T-helper 9 cell (primary cell): ENCODE measurements around the gene TGM4.
A peak's percentile ranks its signal among the peaks of the same experiment; 100 is the strongest.

Experiments
- DNase-seq: peaks from one replicate; pipeline ENCODE4 v3.0.0-alpha.2; 2020

The TGM4 gene

DNA sequence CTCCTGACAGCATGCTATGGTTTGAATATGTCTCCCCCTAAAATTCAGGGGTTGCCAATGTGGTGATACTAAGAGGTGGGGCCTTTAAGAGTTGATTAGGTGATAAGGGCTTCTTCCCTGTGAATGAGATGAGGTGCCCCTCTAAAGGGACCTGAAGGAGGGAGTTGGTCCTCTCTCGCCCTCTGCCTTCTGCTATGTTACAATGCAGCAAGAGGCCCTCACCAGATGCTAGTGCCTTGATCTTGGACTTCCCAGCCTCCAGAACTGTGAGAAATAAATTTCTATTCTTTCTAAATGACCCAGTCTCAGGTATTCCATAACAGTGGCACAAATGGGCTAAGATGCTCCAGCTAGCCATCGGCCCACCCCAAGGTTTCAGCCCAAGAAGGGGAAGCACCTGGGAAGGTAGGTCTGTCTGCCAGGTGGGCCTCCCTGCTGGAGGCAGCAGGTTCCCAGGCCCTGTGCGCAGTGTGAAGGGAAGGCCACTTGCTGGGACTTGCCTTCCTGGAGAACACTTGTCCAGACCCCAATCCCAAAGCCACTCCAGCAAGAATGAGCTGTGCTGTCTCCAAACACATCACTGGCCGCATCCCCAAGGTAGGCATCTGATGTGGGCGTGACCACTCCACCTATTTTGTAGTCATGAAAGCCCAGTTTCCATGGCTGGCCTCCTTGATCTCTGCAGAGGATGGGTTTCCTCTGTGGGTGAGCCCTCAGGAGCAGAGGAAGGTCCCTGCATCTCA lies 9.0 kb downstream of the TGM4 start:
- DNase-seq = no peak

DNA sequence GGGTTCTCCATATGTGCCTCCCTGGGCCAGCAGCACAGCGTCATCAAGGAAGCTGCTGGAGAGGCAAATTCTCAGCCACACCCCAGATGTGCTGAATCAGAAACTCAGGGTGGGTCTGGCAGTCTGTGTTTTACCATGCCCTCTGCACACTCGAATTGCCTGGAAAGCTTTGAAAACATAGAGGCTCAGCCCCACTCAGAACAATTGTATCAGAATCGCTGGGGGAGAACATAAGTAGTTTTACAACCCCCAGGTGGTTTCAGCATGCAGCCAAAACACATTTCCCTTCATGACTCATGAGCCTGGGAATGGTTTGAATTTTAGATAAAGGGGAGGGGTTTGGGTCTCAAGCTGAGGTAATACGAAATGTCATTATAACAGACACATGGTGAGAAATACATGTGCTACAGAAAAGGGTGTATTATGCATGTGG lies 9.6 kb downstream of the TGM4 start:
- DNase-seq = no peak

DNA sequence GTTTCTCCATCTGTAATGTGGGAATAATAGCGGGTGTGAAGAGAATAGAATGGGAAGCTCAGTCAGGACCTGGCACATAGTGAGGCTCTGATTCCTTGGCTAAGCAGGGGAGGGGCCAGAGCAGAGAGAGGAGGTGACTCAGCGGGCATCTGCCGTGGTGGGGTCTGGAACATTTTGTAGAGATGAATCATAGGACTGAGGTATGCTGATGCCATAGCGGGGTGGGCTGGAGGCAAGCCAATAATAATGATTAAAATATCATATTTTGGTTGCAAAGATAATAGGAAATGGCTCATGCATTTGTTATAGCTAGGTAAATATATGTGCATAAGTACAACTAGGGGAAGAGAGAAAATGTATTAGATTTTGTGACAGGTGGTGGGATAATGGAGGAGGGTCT lies 11.2 kb downstream of the TGM4 start:
- DNase-seq = no peak

DNA sequence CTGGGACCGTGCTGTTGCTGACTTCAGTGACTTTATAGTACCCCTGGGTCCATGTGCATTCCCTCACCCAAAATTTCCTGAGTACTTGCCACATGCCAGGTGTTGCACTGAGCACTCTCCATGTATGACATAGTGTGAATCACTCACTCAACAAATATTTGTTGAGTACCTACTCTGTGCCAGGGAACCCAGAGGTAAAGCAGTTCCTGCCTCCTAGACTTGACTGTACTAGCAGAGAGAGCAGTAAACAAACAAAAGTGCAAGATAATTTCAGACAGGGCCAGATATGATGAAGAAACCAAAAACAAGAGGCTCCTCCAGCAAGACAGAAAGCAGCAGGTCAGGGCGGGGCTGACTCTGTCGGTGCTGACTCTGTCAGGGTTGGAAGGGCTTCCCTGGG lies 12.2 kb downstream of the TGM4 start:
- DNase-seq = no peak

DNA sequence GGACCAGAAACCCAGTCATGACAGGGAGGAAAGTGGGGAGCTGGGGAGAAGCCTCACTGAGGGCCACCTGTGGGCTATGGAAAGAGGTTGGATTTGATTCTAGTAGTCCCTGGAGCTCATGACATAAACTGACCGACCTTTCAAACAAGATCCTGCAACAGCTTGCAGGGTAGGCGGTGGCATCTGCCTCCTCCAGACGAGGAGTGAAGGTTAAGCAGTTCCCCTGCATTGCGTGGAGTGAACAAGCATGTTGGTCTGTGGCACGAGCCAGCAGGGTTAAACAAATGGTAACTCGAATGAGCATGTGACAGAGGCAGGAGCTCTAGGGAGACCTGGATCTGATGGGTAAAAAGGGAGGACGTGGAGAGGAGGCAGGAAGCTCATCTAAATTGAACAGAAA lies 12.7 kb downstream of the TGM4 start:
- no peak for DNase-seq

DNA sequence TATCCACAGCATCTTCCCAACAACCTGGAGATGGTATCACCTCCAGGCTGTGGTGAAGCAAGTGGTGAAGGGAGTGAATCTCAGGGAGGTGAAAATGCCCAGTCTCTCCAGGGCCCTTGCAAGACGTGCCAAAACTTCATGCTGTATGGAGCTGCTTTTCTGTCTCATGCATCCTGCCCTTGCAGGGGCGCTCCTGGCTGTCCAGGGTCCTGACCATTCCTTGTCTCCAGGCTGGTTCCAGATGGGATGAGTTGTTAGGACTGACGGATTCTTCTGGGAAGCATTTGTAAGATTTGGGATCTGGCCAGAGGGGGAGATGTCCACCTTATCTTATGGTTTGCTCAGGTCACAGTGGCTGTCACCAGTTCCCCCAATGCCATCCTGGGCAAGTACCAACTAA lies 15.8 kb downstream of the TGM4 start:
- DNase-seq = no peak

DNA sequence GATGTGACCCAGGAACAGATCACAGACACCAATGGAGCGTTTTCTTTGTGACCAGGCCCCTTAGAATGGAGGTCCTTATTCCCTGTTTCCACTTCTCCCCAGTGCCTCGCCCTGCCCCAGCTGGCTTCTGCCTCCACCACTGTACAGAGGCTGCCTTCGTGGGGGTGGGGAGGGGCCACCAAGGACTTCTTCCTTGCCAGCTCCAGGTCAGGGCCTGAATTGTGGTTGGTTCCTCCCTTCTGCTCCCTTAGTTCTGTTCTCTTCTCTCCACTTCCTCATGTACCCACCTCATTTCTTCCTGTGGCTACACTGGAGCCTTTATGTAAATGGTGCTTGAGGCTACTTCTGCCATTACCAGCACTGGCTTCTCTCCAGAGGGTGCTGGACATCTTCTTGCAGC lies 16.4 kb downstream of the TGM4 start:
- no peak for DNase-seq

DNA sequence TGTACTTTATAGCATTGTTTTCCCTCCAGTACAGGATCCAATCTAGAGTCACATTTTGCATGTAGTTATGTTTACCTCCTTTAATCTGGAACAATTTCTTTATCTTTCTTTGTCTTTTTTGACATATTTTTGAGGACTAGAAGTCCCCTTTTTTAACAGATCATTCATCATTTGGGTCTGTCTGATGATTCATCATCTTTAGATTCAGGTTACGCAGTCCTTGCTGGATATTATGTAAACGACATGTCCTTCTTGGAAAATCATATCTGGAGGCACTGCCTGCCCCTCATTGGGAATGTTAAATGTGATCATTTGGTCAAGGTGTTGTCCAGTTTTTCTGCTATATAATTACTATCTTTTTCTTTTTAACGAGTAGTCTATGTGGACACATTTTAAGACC lies 18.3 kb downstream of the TGM4 start:
- DNase-seq = no peak

DNA sequence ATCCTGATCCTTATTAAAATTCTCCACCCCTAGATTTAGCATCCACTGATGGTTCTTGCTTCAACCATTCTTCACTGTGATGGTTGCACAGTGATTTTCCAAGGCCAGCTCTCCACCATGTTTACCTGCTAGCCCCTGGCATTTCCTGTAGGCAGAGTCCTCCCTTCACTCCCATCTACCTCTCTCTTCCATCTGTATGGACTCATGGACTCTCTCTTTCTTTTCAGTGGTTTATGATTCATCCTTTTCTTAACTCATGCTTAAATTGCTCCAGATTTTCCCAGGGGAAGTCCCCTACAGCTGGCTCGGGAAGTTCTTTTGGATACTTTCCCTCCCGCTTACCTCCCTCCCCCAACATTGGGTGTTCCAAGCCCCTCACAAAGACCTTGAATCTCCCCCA lies 18.7 kb downstream of the TGM4 start:
- no peak for DNase-seq

DNA sequence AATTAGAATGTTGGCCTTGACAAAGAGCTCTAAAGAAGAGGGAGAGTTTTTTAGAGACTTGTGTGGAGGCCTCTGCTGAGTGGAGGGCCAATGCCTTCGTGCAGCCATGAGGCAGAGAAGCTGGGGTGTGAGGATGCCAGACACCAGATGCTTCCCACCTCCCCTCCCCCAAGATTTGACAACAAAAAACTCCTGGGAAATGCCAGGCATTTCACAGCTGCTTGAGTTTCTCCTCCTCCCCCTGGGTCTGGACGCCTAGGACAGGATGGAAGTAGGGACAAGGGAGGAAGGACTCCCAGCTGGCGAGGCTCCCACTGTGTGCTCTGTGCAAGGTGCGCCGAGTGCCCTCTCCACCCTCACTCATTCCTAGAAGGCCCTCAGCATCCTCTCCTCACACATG lies 20.1 kb downstream of the TGM4 start:
- no peak for DNase-seq

DNA sequence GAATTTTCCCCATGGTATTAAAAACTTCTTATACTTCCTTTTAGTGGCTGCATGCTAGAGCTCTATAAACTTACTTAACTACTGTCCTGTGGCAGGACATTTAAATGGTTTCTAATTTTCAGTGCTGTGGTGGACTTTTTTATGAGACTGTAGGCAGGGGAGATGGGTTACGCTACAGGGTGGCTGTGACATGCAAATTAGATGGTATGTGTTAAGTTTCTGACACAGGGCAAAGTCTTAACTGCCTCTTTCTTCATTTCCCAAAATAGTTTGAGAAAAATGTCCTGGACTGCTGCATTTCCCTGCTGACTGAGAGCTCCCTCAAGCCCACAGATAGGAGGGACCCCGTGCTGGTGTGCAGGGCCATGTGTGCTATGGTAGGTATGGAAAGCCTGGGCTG lies 22.0 kb downstream of the TGM4 start:
- no peak for DNase-seq

DNA sequence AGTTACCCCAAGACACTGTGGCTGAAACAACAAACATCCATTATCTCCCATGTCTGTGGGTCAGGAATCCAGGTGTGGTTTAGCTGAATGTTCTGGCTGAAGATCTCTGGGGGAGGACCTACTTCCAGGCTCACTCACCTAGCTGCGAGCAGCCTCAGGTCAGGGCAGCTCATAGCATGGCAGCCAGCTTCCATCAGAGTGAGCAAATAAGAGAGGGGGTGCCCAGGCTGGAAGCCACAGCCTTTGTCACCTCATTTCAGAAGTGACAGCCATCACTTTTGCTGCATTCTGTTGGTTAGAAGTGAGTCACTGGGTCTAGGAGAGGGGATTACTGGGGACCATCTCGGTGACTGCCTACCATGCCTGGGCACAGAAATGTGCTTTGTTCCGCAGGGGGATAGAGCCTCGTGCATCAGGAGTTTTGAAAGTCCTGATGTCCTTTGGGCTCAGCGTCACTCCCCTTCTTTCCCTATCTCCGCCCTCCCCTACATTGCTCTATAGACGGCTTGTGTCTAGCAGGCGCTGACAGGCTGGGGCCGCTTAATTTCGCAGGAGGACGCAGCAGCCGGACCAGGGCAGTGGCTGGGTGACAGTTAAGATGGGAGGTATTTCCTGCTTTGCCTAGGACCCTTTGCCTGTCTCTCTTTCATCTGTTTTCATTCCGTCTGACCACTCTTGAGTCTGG lies 25.4 kb downstream of the TGM4 start:
- DNase-seq = no peak

DNA sequence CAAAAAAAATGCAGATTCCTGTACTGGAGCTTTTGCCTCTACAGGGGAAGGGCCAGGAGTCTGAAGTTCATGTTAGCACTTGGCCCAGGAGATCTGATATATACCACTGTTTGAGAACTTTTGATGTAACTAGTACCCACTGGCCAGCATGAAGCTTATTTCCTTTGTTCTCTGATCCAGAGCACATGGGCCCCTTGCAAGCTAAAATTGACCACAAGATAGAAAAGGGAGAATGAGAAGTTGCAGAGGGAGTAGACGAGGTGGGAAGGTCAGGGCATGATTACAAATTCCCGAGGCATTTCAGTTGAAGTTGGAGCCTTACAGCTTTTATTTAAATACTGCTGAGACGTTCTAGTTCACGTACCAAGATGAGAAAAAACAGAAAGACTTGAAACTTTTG lies 28.2 kb downstream of the TGM4 start:
- DNase-seq = no peak

DNA sequence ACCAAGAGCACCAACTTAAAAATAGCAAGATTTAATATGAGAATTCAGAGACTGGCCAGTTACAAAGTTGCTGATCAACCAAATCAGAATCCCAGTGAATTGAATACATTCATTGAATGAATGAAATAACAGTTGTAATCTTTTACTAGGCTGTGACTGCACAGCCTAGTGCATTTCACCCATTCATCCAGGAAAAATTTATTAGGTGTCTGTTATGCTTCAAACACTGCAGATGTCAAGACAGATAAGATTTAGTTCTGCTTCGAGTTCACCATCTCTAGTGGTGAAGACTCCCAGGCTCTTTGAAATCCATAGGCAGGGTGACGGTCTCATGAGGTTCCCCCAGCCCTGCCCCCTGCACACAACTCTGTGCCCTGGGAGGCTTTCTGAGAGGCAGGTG lies 28.9 kb downstream of the TGM4 start:
- no peak for DNase-seq

DNA sequence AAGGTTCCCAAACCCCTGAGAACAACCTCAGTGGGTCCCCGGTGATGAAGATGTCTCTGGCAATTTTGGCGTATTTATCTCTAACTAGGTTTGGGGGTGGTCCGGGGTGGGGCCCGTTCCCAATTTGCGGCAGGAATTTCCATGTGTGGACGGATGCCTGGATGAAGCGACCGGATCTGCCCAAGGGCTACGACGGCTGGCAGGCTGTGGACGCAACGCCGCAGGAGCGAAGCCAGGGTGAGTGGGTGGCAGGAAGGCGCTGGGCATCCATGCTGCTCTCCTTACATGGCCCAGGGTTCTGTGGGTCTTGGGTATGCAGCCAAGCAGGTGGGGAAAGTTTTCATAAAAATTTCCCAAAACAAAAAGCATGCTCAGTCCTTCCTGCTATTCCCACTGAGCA lies 29.3 kb downstream of the TGM4 start:
- no peak for DNase-seq

DNA sequence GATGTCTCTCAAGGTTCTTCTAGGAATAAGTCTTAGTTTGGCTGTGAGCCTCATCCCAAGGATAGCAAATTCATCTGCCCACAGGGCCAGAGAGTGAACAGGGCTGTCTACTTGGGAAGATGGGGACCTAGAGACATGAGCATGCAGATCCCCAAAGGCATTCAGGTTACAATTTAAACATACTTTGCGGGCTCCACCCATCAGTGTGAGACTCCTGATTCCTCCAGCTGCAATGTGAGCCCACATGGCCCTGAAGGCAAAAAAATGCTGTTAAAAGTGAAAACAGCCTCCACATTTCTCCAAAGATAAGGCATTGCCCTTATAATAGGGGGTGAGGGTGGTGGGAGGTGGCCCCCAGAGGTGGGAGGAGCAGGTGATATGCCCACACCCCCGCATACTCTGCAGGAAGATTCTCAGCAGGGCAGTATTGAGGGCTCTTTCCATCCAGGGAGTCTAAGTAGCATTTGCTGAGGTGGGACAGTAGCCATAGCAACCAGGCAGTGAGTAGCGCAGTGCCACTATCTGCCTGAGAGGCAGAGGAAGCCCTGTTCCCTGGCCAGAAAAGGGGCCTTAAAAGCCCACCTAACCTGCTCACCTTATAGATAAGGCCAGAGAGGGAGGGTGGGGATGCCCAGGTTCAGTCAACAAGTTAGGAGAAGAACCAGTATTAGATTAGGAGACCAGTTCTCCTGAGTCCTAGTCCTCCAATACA lies 31.2 kb downstream of the TGM4 start:
- no peak for DNase-seq

DNA sequence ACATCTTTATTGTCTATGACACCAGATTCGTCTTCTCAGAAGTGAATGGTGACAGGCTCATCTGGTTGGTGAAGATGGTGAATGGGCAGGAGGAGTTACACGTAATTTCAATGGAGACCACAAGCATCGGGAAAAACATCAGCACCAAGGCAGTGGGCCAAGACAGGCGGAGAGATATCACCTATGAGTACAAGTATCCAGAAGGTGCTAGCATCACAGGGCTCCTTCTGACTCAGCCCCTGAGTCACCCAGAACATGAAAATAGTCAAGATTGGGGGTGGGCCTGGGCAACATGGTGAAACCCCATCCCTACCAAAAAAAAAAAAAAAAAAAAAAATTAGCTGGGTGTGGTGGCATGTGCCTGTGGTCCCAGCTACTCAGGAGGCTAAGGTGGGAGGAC lies 32.6 kb downstream of the TGM4 start:
- DNase-seq = no peak

DNA sequence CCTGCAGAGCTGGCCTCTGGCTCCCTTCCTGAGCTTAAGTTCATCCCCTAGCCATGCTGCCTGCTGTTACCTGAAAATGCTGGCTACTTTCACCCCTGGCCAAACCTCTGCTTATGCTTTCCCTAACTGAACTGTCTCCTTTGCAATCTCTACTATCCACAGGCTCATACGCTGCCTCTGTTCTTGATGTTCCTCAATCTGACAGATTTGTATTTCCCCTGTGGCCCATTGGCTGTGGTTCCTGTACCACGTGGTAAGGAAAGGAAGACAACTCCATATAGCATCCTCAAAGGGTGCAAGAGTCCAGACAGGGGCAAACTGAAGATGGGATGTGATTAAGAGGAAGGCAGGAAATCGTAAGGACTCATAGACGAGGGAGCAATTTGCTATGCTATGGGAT lies 33.2 kb downstream of the TGM4 start:
- no peak for DNase-seq

DNA sequence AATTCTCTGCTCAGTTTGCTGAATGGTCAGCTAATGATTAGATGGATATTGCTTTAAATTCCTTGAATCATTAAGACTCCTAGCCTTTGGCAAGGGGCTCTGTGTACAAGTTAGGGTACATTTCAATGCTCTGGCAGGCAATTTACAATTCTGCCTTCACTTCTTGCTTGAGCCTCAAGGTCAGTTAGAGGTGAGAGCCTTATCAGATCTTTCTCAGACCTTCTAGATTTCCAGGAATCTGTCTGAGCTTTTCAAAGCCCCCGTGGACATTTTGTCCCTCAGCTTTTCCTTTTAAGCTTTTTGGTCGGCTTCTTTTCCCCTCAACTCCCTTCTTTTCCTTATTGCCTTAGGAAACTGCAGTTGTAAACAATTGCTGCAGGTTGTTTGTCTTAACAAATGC lies 34.7 kb downstream of the TGM4 start:
- no peak for DNase-seq

DNA sequence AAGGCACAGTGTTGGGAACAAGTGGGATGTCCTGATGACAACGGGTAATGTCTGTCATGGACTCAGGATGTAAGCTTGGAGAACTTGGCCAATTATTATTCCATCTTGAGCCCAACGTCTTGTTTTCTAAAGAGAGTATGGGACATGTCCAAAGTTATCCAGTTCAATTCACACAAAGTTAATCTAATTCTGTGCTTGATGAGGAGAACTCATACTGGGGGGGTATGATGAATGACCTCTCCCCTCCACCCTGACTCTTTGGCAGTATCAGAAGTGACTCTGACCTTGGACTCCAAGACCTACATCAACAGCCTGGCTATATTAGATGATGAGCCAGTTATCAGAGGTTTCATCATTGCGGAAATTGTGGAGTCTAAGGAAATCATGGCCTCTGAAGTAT lies 36.3 kb downstream of the TGM4 start:
- no peak for DNase-seq

DNA sequence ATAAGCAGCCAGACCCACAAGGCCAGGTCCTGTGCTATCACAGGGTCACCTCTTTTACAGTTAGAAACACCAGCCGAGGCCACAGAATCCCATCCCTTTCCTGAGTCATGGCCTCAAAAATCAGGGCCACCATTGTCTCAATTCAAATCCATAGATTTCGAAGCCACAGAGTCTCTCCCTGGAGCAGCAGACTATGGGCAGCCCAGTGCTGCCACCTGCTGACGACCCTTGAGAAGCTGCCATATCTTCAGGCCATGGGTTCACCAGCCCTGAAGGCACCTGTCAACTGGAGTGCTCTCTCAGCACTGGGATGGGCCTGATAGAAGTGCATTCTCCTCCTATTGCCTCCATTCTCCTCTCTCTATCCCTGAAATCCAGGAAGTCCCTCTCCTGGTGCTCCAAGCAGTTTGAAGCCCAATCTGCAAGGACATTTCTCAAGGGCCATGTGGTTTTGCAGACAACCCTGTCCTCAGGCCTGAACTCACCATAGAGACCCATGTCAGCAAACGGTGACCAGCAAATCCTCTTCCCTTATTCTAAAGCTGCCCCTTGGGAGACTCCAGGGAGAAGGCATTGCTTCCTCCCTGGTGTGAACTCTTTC lies 39.6 kb downstream of the TGM4 start:
- DNase-seq = peak; percentile 62

DNA sequence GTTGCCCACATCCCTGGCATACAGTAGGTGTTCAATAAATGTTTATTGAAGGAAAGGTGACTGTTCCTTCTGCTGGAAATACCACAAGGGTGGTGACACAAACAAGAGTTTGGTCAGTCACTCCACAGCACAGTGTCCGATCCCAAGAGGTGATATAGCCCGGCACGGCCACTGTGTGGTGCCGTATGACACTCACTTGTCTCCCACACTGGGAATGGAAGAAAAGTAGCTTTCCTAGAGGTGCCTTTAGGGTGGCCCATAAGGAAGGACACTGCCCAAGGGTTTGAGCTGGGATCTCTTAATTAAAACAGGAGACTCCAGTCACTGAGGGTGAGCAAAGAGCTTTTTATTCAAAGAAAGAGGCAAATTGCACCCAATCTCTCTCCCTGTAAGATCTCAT lies 40.5 kb downstream of the TGM4 start:
- DNase-seq = no peak

DNA sequence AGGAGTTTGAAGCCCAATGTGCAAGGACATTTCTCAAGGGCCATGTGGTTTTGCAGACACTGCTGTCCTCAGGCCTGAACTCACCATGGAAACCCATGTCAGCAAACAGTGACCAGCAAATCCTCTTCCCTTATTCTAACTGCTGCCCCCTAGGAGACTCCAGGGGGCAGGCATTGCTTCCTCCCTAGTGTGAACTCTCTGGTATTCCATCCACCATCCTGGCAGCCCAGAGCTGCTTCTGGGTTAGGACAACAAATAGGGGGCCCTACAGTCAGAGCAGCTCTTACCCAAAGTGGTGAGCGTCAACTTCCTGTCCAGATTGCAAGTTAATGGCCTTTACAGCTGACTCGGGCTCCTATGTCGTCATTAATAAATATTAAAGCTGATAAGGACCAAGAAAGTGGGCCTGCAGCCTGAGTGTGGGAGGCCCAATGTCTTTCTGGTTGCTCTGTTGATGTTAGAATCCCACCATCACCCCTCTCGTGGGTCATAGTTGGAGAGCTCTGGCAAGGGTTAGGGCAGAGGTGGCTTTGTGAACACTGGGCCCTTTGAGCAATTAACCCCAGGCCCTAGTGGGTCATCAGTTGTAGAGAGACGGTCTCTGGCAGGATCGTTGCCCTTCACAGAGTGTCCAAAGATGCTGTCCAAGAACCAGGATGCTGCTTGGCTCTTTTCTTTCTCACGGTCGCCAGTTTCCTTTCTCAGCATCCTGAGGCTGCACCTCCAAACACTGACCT lies 41.5 kb downstream of the TGM4 start:
- DNase-seq = no peak
